ENCODE data around the gene GRID2IP. TPM values are rescaled to one million over a fixed set of nuclear protein-coding genes. Genes with fewer than 3 reads are reported as not detected.

The GRID2IP gene
- total and polyA plus RNA-seq, 2 of the 13 experiments (the other 11 are each of a cell fraction or from before 2014, with no cell fraction given), result 0.03 TPM; not detected in 1

DNA sequence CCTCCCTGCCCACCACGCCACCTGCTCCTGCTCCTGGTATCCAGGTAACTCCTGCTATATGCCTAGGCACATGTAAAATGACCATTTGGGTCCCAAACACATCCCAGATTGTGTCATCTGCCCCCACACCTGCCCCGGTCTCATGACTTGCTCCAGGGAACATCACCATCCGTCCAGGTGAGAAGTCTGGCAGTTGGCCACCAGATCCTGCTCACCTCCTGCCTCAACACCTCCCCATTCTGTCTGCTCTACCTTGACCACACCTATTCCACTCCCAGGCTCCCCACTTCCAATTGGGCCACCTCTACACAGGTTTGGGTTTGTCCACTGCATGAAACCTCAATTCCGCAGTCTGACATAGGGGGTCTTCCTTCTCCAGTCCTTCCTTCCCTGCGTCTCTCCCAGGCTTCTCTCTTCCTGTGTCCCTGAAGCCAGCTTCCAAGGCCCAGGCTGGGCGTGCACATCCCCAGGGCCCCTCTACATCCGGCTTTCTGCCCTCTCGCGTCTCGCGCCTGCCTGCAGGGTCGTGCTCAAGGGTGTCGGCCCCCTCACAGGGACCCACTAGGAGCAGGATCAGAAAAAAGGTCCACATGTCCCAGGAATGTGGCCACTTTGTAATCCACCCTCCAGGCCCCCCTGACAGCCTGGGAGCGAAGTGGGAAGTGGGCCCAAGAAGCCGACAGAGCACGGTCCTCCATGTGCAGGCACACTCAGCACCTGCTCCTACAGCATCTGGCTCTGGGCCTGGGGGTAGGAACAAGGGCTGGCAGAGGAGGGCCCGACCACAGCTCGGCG lies 54.2 kb downstream of the GRID2IP start (continued):
- TF ChIP-seq, protein P1, sequence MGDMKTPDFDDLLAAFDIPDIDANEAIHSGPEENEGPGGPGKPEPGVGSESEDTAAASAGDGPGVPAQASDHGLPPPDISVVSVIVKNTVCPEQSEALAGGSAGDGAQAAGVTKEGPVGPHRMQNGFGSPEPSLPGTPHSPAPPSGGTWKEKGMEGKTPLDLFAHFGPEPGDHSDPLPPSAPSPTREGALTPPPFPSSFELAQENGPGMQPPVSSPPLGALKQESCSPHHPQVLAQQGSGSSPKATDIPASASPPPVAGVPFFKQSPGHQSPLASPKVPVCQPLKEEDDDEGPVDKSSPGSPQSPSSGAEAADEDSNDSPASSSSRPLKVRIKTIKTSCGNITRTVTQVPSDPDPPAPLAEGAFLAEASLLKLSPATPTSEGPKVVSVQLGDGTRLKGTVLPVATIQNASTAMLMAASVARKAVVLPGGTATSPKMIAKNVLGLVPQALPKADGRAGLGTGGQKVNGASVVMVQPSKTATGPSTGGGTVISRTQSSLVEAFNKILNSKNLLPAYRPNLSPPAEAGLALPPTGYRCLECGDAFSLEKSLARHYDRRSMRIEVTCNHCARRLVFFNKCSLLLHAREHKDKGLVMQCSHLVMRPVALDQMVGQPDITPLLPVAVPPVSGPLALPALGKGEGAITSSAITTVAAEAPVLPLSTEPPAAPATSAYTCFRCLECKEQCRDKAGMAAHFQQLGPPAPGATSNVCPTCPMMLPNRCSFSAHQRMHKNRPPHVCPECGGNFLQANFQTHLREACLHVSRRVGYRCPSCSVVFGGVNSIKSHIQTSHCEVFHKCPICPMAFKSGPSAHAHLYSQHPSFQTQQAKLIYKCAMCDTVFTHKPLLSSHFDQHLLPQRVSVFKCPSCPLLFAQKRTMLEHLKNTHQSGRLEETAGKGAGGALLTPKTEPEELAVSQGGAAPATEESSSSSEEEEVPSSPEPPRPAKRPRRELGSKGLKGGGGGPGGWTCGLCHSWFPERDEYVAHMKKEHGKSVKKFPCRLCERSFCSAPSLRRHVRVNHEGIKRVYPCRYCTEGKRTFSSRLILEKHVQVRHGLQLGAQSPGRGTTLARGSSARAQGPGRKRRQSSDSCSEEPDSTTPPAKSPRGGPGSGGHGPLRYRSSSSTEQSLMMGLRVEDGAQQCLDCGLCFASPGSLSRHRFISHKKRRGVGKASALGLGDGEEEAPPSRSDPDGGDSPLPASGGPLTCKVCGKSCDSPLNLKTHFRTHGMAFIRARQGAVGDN (CRISPR knock-in tag; IDR thresholded peaks at IDR 0.05), result peak; percentile 45
- TF ChIP-seq EED (CRISPR knock-in tag; IDR thresholded peaks at IDR 0.05) (0 out of 2 replicates have a peak, but pooled peaks have one; percentile 27), SALL1 (CRISPR knock-in tag; IDR thresholded peaks at IDR 0.05) (no peak), MYC (CRISPR knock-in tag; IDR thresholded peaks at IDR 0.05; ENCODE audit: borderline replicate concordance) (no peak), GABPB1 (CRISPR knock-in tag; IDR thresholded peaks at IDR 0.05) (peak; percentile 85), MED8 (CRISPR knock-in tag; IDR thresholded peaks at IDR 0.05; ENCODE audit: insufficient replicate concordance) (no peak), POLR2G (IDR thresholded peaks at IDR 0.05; ENCODE audit: low read depth, low read length) (no peak), ZSCAN25 (CRISPR knock-in tag; IDR thresholded peaks at IDR 0.05) (no peak), GABPA (IDR thresholded peaks at IDR 0.05; ENCODE audit: low read depth, low read length) (no peak; the same call in 1 of the 2 replicates), GABPA (CRISPR knock-in tag; IDR thresholded peaks at IDR 0.05; ENCODE audit: low read depth) (peak; percentile 54), SMAD3 (CRISPR knock-in tag; IDR thresholded peaks at IDR 0.05) (no peak), SIN3B (IDR thresholded peaks at IDR 0.05; ENCODE audit: low read length) (no peak)
- TF ChIP-seq, protein P2, sequence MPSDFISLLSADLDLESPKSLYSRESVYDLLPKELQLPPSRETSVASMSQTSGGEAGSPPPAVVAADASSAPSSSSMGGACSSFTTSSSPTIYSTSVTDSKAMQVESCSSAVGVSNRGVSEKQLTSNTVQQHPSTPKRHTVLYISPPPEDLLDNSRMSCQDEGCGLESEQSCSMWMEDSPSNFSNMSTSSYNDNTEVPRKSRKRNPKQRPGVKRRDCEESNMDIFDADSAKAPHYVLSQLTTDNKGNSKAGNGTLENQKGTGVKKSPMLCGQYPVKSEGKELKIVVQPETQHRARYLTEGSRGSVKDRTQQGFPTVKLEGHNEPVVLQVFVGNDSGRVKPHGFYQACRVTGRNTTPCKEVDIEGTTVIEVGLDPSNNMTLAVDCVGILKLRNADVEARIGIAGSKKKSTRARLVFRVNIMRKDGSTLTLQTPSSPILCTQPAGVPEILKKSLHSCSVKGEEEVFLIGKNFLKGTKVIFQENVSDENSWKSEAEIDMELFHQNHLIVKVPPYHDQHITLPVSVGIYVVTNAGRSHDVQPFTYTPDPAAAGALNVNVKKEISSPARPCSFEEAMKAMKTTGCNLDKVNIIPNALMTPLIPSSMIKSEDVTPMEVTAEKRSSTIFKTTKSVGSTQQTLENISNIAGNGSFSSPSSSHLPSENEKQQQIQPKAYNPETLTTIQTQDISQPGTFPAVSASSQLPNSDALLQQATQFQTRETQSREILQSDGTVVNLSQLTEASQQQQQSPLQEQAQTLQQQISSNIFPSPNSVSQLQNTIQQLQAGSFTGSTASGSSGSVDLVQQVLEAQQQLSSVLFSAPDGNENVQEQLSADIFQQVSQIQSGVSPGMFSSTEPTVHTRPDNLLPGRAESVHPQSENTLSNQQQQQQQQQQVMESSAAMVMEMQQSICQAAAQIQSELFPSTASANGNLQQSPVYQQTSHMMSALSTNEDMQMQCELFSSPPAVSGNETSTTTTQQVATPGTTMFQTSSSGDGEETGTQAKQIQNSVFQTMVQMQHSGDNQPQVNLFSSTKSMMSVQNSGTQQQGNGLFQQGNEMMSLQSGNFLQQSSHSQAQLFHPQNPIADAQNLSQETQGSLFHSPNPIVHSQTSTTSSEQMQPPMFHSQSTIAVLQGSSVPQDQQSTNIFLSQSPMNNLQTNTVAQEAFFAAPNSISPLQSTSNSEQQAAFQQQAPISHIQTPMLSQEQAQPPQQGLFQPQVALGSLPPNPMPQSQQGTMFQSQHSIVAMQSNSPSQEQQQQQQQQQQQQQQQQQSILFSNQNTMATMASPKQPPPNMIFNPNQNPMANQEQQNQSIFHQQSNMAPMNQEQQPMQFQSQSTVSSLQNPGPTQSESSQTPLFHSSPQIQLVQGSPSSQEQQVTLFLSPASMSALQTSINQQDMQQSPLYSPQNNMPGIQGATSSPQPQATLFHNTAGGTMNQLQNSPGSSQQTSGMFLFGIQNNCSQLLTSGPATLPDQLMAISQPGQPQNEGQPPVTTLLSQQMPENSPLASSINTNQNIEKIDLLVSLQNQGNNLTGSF (CRISPR knock-in tag; IDR thresholded peaks at IDR 0.05), result no peak
- TF ChIP-seq, protein P3, sequence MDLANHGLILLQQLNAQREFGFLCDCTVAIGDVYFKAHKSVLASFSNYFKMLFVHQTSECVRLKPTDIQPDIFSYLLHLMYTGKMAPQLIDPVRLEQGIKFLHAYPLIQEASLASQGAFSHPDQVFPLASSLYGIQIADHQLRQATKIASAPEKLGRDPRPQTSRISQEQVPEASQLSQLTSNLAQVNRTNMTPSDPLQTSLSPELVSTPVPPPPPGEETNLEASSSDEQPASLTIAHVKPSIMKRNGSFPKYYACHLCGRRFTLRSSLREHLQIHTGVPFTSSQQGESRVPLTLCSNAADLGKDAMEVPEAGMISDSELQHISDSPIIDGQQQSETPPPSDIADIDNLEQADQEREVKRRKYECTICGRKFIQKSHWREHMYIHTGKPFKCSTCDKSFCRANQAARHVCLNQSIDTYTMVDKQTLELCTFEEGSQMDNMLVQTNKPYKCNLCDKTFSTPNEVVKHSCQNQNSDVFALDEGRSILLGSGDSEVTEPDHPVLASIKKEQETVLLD (CRISPR knock-in tag; IDR thresholded peaks at IDR 0.05; ENCODE audit: low read depth), result no peak
